ENCODE measurements around the gene BTN2A1.

- TF ChIP-seq CTCF (IDR thresholded peaks at IDR 0.05): no peak
- no peak for TF ChIP-seq POLR2A (IDR thresholded peaks at IDR 0.05)
Observed at GRCh38 chr6:26493258-26493657, 35.5 kb downstream of the BTN2A1 start.
